Measurements from ENCODE around the gene CEP95. TPM values are rescaled to one million over a fixed set of nuclear protein-coding genes. Genes with fewer than 3 reads are reported as not detected.

The CEP95 gene
- total and polyA plus RNA-seq, 10 of the 15 experiments (the other 5 are each of a cell fraction or from before 2014, with no cell fraction given), result 17.7 to 54.9 (median 29.6) TPM

GRCh38 chr17:64480951-64481350 lies 25.8 kb upstream of the CEP95 start:
- BruUV-seq (replicated peaks), result no TSS peak
- RAD21 ChIA-PET (ENCODE audit: unreplicated experiment), result interaction anchor here (1.0 kb wide), 1 partner anchor 61 kb away, joined by 7 read pairs; no protein-coding TSS in a partner anchor
- H3K27me3 ChIP-seq (replicated peaks in 1 of 2; ENCODE audit: control insufficient read depth in 2 of 2, insufficient read depth in 2 of 2, low read length in 1 of 2), result no peaks in the 10 kb centered on the region
- ATAC-seq (no peak), DNase-seq (ENCODE audit: low read depth, low spot score) (no peak), FAIRE-seq (no peak)
- in situ Hi-C loops (cut with MboI) (no loop called here), intact Hi-C loops (cut with micrococcal nuclease; ENCODE audit: unreplicated experiment) (no loop called here)
- H3K4me3 ChIP-seq, result no peak overlapping the region
- 90% methylated on average over 1 of the region's 1 CpG for WGBS (ENCODE audit: insufficient coverage, insufficient replicate concordance, low lambda C conversion rate, missing lambda C conversion rate)
- CTCF ChIA-PET, result interaction anchor here (0.6 to 1.9 kb wide), 5 partner anchors 10 to 125 kb away, joined by 3 to 9 read pairs (median 3); no protein-coding TSS in a partner anchor
- H3K9ac ChIP-seq (ENCODE audit: control insufficient read depth, insufficient read depth, low read length), result no peak overlapping the region
- no peaks in the 10 kb centered on the region for H3K79me2 ChIP-seq (ENCODE audit: control insufficient read depth, insufficient read depth, low read length)
- no peaks in the 10 kb centered on the region for H3K4me1 ChIP-seq (ENCODE audit: control insufficient read depth, insufficient read depth, low read length)
- no peak overlapping the region for H2AFZ ChIP-seq (ENCODE audit: control insufficient read depth, low read depth, low read length)
- TF ChIP-seq STAT3 (IDR thresholded peaks at IDR 0.05; ENCODE audit: low read depth, low read length), result no peak
- POLR2A ChIA-PET, result no interaction called here
- no peaks in the 10 kb centered on the region for H3K9me3 ChIP-seq (replicated peaks; ENCODE audit: control insufficient read depth, insufficient read depth, low read length)
- no peak overlapping the region for H3K27ac ChIP-seq (ENCODE audit: control insufficient read depth, insufficient read depth)
- H3K36me3 ChIP-seq (ENCODE audit: control insufficient read depth in 2 of 2, insufficient read depth in 2 of 2, low read length in 1 of 2), result peaks cover 2 to 16% of the 10 kb centered on the region in 2 experiments; a peak in 3 of 4 replicates
- SMC1A ChIA-PET (ENCODE audit: uncharacterized antibody, unreplicated experiment), result interaction anchor here (1.1 to 3.9 kb wide), 3 partner anchors 9 to 60 kb away, joined by 3 to 21 read pairs (median 4); no protein-coding TSS in a partner anchor
- no peak overlapping the region for H3K4me2 ChIP-seq (ENCODE audit: control insufficient read depth, insufficient read depth)
- H4K20me1 ChIP-seq (ENCODE audit: control insufficient read depth, insufficient read depth), result no peaks in the 10 kb centered on the region

- no peak for DNase-seq (ENCODE audit: low read depth, low spot score)
- in situ Hi-C loops (cut with MboI), result no loop called here
- Histone ChIP-seq H3K27ac (ENCODE audit: control insufficient read depth, insufficient read depth) (no peak overlapping the region), H3K79me2 (ENCODE audit: control insufficient read depth, insufficient read depth, low read length) (no peaks in the 10 kb centered on the region), H3K4me3 (no peak overlapping the region), H3K36me3 (ENCODE audit: control insufficient read depth in 2 of 2, insufficient read depth in 2 of 2, low read length in 1 of 2) (peaks cover 2 to 15% of the 10 kb centered on the region in 2 experiments; a peak in 3 of 4 replicates), H3K4me1 (ENCODE audit: control insufficient read depth, insufficient read depth, low read length) (no peaks in the 10 kb centered on the region), H2AFZ (ENCODE audit: control insufficient read depth, low read depth, low read length) (no peak overlapping the region), H3K4me2 (ENCODE audit: control insufficient read depth, insufficient read depth) (no peak overlapping the region), H3K9me3 (replicated peaks; ENCODE audit: control insufficient read depth, insufficient read depth, low read length) (no peaks in the 10 kb centered on the region), H3K27me3 (replicated peaks in 1 of 2; ENCODE audit: control insufficient read depth in 2 of 2, insufficient read depth in 2 of 2, low read length in 1 of 2) (no peaks in the 10 kb centered on the region), H4K20me1 (ENCODE audit: control insufficient read depth, insufficient read depth) (no peaks in the 10 kb centered on the region), H3K9ac (ENCODE audit: control insufficient read depth, insufficient read depth, low read length) (no peak overlapping the region)
- CTCF ChIA-PET, result interaction anchor here (0.9 to 5.2 kb wide), 4 partner anchors 8 to 165 kb away, joined by 3 to 27 read pairs (median 4); no protein-coding TSS in a partner anchor
- intact Hi-C loops (cut with micrococcal nuclease; ENCODE audit: unreplicated experiment), result no loop called here
- no peak for TF ChIP-seq POU2F2 (IDR thresholded peaks at IDR 0.05; ENCODE audit: borderline replicate concordance, low read depth, low read length)
- TF ChIP-seq CREM (IDR thresholded peaks at IDR 0.05; ENCODE audit: low read depth), result no peak
- no peak for TF ChIP-seq REST (IDR thresholded peaks at IDR 0.05; ENCODE audit: low read depth, low read length)
- no peak for TF ChIP-seq ASH2L (IDR thresholded peaks at IDR 0.05; ENCODE audit: borderline replicate concordance, low read depth)
- ATAC-seq, result no peak
- peak; percentile 13 for FAIRE-seq
- POLR2A ChIA-PET, result no interaction called here
- RAD21 ChIA-PET (ENCODE audit: unreplicated experiment), result interaction anchor here (0.7 kb wide), 1 partner anchor 66 kb away, joined by 3 read pairs; no protein-coding TSS in a partner anchor
- SMC1A ChIA-PET (ENCODE audit: uncharacterized antibody, unreplicated experiment), result interaction anchor here (0.6 to 1.8 kb wide), 3 partner anchors 57 to 63 kb away, joined by 3 to 6 read pairs (median 3); no protein-coding TSS in a partner anchor
- 97% methylated on average over 3 of the region's 3 CpGs for WGBS (ENCODE audit: insufficient coverage, insufficient replicate concordance, low lambda C conversion rate, missing lambda C conversion rate)
- BruUV-seq (replicated peaks), result no TSS peak
Measured at GRCh38 chr17:64484380-64484779, 22.4 kb upstream of the CEP95 start.

Measured in GM12878 (cell line).